Stimulated activated CD8-positive, alpha-beta memory T cell treated with anti-CD3 and anti-CD28 coated beads, Interleukin-4, amount 100 ng/mL, for 24 hours (primary cell): Measurements from ENCODE around the gene DNAI1.
"Not testable (repeated sequence)": the region's sequence is repeated elsewhere in the genome, so short reads cannot be mapped to it uniquely, and the experiment has no call there.

Experiments
- DNase-seq: peaks from one replicate; pipeline ENCODE4 v3.0.0-alpha.2; 2020; ENCODE audit warnings: low read depth

Gene DNAI1

GRCh38 chr9:34513567-34514214 is 55.1 kb downstream of the DNAI1 start:
- DNase-seq = no peak

GRCh38 chr9:34514401-34514800 is 55.8 kb downstream of the DNAI1 start:
- DNase-seq = no peak

GRCh38 chr9:34514816-34515215 is 56.2 kb downstream of the DNAI1 start:
- DNase-seq = no peak

GRCh38 chr9:34515959-34516358 is 57.4 kb downstream of the DNAI1 start:
- no peak for DNase-seq

GRCh38 chr9:34517185-34517584 is 58.6 kb downstream of the DNAI1 start:
- no peak for DNase-seq

GRCh38 chr9:34518110-34518616 is 59.6 kb downstream of the DNAI1 start:
- DNase-seq = no peak

- no peak for DNase-seq
These were observed 60.3 kb downstream of the DNAI1 start for GRCh38 chr9:34518896-34519295.

- DNase-seq = no peak
These were observed 60.9 kb downstream of the DNAI1 start for GRCh38 chr9:34519321-34520020.

GRCh38 chr9:34520096-34520495 is 61.5 kb downstream of the DNAI1 start:
- DNase-seq = no peak

- DNase-seq = no peak
These were observed 62.1 kb downstream of the DNAI1 start for GRCh38 chr9:34520505-34521385.

- no peak for DNase-seq
These were observed 62.9 kb downstream of the DNAI1 start for GRCh38 chr9:34521406-34522045.

GRCh38 chr9:34522091-34522887 is 63.7 kb downstream of the DNAI1 start:
- no peak for DNase-seq

GRCh38 chr9:34522971-34523797 is 64.6 kb downstream of the DNAI1 start, which contains the start of gene ENHO:
Gene ENHO, minus strand, starts transcription at chr9:34522990. Its CDS starts 1,295 bp downstream, at chr9:34521695.
- DNase-seq = peak; percentile 78

- DNase-seq = no peak
These were observed 65.7 kb downstream of the DNAI1 start for GRCh38 chr9:34524349-34524748.

- DNase-seq = no peak
These were observed 67.4 kb downstream of the DNAI1 start for GRCh38 chr9:34526026-34526425.

- DNase-seq = not testable (repeated sequence)
These were observed 73.4 kb downstream of the DNAI1 start for GRCh38 chr9:34532041-34532440.

GRCh38 chr9:34536685-34537084 is 78.1 kb downstream of the DNAI1 start:
- DNase-seq = no peak

- DNase-seq = no peak
These were observed 82.2 kb downstream of the DNAI1 start for GRCh38 chr9:34540827-34541226.

- DNase-seq = no peak
These were observed 82.9 kb downstream of the DNAI1 start for GRCh38 chr9:34541540-34541939.

- no peak for DNase-seq
These were observed 85.4 kb downstream of the DNAI1 start for GRCh38 chr9:34544035-34544434.
